Pancreas (tissue), 10 donors: ENCODE data around the gene ACTN3. TPM values are rescaled to one million over a fixed set of nuclear protein-coding genes. Genes with fewer than 3 reads are reported as not detected.
A peak's percentile ranks its signal among the peaks of the same experiment; 100 is the strongest.

Experiments used
- ATAC-seq, 4 donors: fragments of 200-7000 bp; cut with Tn5 transposase; one replicate each; pipeline versions ENCODE4 v1.8.0 to v1.9.1; 2020; ENCODE audit warnings: mild to moderate bottlenecking in 4 of 4, moderate library complexity in 4 of 4
- DNase-seq, 6 donors: peaks; one replicate each; pipeline ENCODE4 v3.0.0-alpha.2; 2020
- FAIRE-seq: peaks from 2 replicates; lab custom pipeline; 2012; peaks lifted over from hg19 to GRCh38; lab: Jason Lieb, UNC
- H3K27ac ChIP-seq, 4 donors: fragments of 200-600 bp; sonication (generic); 1 replicate in 3 of 4; 2 replicates in 1 of 4; pipeline versions ENCODE4 v1.5.0 to v1.8.0; 2020
- H3K27me3 ChIP-seq, 4 donors: fragments of 200-600 bp; one replicate each; pipeline ENCODE4 v1.8.0; 2021
- H3K36me3 ChIP-seq, 3 donors: fragments of 200-600 bp; sonication (generic) in 1 of 3; one replicate each; pipeline versions ENCODE4 v1.5.0 to v1.8.0; 2020 to 2021
- H3K4me1 ChIP-seq, 3 donors: fragments of 200-600 bp; one replicate each; pipeline ENCODE4 v1.8.0; 2021
- H3K4me3 ChIP-seq, 4 donors: fragments of 200-600 bp; sonication (generic) in 2 of 4; one replicate each; pipeline versions ENCODE4 v1.5.0 to v1.8.0; 2020 to 2021
- H3K9me3 ChIP-seq, 4 donors: fragments of 200-600 bp; one replicate each; pipeline ENCODE4 v1.8.0; 2021
- CTCF ChIP-seq, 4 donors: fragments of 200-600 bp; sonication (generic) in 3 of 4; IDR thresholded peaks; one replicate each; pipeline versions ENCODE4 v1.5.0 to v1.8.0; 2021; ENCODE audit warnings: antibody characterized with exemption in 4 of 4
- WGBS, 2 donors: extraction: QIAGEN DNeasy Blood & Tissue Kit; methylation state at CpG; one replicate each; pipeline ENCODE4 v1.1.7; 2013; 5-methylcytosine and 5-hydroxymethylcytosine counted together
- intact Hi-C, 3 donors: fragments of 100-400 bp; cut with DNase I; formaldehyde crosslinking; loops; one replicate each; pipeline versions ENCODE4 v1.11.1 to v1.14.2; 2022
- polyA plus RNA-seq, 2 donors: library from polyadenylated mRNA; stranded (reverse); fragments of 200-250 nt; gene quantifications; one replicate each; pipeline ENCODE4 v1.2.3, GENCODE V29; 2013
- total RNA-seq, 6 donors: library from RNA; stranded (reverse); fragmentation: NEBNext Ultra II Directional in 4 of 6; extraction: Animal tissue kit (Norgen Biotek cat#: 25700) in 4 of 6; gene quantifications; one replicate each; pipeline versions ENCODE4 v1.2.1 to v1.2.4, GENCODE V29; 2021 to 2023
- donor health status: healthy with polysubstance abuse.
- donor health status: DM: no; HTN: no; CAD: no; lungs with moderate emphysema.
- donor health status: DM: no; HTN: no; CAD: no.
- donor health status: control.
- donor health status: control.
- donor health status: Bipolar disorder and iron deficiency.
- donor health status: DM: yes; HTN: yes; CAD: no.
- donor health status: DM: no; HTN: no; CAD: no.
- donor health status: DM: no; HTN: no; CAD: no.
- donor health status: DM: yes; HTN: yes; CAD: no.

The ACTN3 gene
- total and polyA plus RNA-seq, 8 donors, result 0.05 to 0.15 TPM; not detected in 6

- no peaks in the 10 kb centered on the region for H3K27me3 ChIP-seq
- H3K9me3 ChIP-seq, result no peaks in the 10 kb centered on the region
- 41 to 51% methylated on average over 2 of the region's 2 CpGs for WGBS, 2 donors
- DNase-seq (no peak), FAIRE-seq (no peak), ATAC-seq (no peak)
- TF ChIP-seq CTCF (IDR thresholded peaks at IDR 0.05), result no peak
- intact Hi-C loops, result no loop called here
- H3K4me1 ChIP-seq, result peaks cover 0 to 11% (median 4%) of the 10 kb centered on the region in 3 donors
- H3K4me3 ChIP-seq, result no peak overlapping the region
- no peaks in the 10 kb centered on the region for H3K36me3 ChIP-seq
- no peak overlapping the region for H3K27ac ChIP-seq
Measured at GRCh38 chr11:66591175-66591574, 44.5 kb downstream of the ACTN3 start.

- Histone ChIP-seq H3K36me3 (no peaks in the 10 kb centered on the region), H3K4me3 (peak within 1 kb of the TSS; percentile 35 to 65 (median 51)), H3K27me3 (no peaks in the 10 kb centered on the region), H3K9me3 (no peaks in the 10 kb centered on the region), H3K4me1 (peaks cover 0 to 11% (median 4%) of the 10 kb centered on the region in 3 donors), H3K27ac (peak within 1 kb of the TSS; percentile 55 to 78 (median 68))
- no peak for FAIRE-seq
- DNase-seq, result peak; percentile 97 to 100 (median 98)
- ATAC-seq, result peak; percentile 96 to 99 (median 98)
- peak; percentile 20 to 57 (median 46) for TF ChIP-seq CTCF (IDR thresholded peaks at IDR 0.05)
- 15 to 16% methylated on average over 68 of the region's 68 CpGs for WGBS, 2 donors
- intact Hi-C loops, result no loop called here
Measured at GRCh38 chr11:66592457-66593302, 46.0 kb downstream of the ACTN3 start, which contains the start of the genes CCDC87 and CCS. CCDC87 (minus strand) TSS chr11:66593063; CDS start chr11:66593015, 48 bp downstream. CCS (plus strand) TSS chr11:66593185; CDS start chr11:66593262, 77 bp downstream.

- Histone ChIP-seq H3K27me3 (no peaks in the 10 kb centered on the region), H3K4me1 (peaks cover 0 to 11% (median 4%) of the 10 kb centered on the region in 3 donors), H3K27ac (peak overlapping the region; percentile 55 to 78 (median 68)), H3K4me3 (peak overlapping the region; percentile 35 to 65 (median 51)), H3K36me3 (no peaks in the 10 kb centered on the region), H3K9me3 (no peaks in the 10 kb centered on the region)
- ATAC-seq, result peak in 1 of 4 donors; percentile 28
- no peak for TF ChIP-seq CTCF (IDR thresholded peaks at IDR 0.05)
- WGBS, 2 donors, result 15% methylated on average over 12 of the region's 12 CpGs
- DNase-seq, result no peak
- no peak for FAIRE-seq
- intact Hi-C loops, result no loop called here
Measured at GRCh38 chr11:66593303-66593635, 46.6 kb downstream of the ACTN3 start.

GRCh38 chr11:66593650-66594049 is 46.9 kb downstream of the ACTN3 start:
- ATAC-seq (peak in 2 of 4 donors; percentile 3 to 4), FAIRE-seq (no peak)

More at GRCh38 chr11:66593650-66594049, 46.9 kb downstream of the ACTN3 start:
- WGBS, 2 donors, result 45 to 50% methylated on average over 7 of the region's 7 CpGs
- intact Hi-C loops, result no loop called here
- no peak for DNase-seq
- H3K36me3 ChIP-seq, result no peaks in the 10 kb centered on the region
- no peaks in the 10 kb centered on the region for H3K27me3 ChIP-seq
- no peak for TF ChIP-seq CTCF (IDR thresholded peaks at IDR 0.05)
- H3K4me3 ChIP-seq, result peak overlapping the region; percentile 35 to 65 (median 51)
- no peak overlapping the region for H3K27ac ChIP-seq
- H3K4me1 ChIP-seq, result peaks cover 0 to 11% (median 4%) of the 10 kb centered on the region in 3 donors
- no peaks in the 10 kb centered on the region for H3K9me3 ChIP-seq
